Large intestine (tissue), 3 donors: ENCODE results near the gene RASAL1. TPM values are rescaled to one million over a fixed set of nuclear protein-coding genes. Genes with fewer than 3 reads are reported as not detected.

Experiments used
- DNase-seq, 2 donors: peaks; one replicate each; pipeline versions ENCODE4 v3.0.0 to v3.0.0-alpha.2; 2013
- H3K27ac ChIP-seq: one replicate; pipeline ENCODE4 v1.5.1; 2013; ENCODE audit warnings: low read length
- H3K27me3 ChIP-seq: 2 replicates; pipeline ENCODE4 v1.6.1; 2013; ENCODE audit warnings: low read length; ENCODE audit not compliant: control insufficient read depth, insufficient read depth
- H3K36me3 ChIP-seq: 2 replicates; pipeline ENCODE4 v1.6.1; 2013; ENCODE audit warnings: low read length; ENCODE audit not compliant: control insufficient read depth, insufficient read depth
- H3K4me1 ChIP-seq: one replicate; pipeline ENCODE4 v1.6.1; 2013; ENCODE audit warnings: low read length; ENCODE audit not compliant: control insufficient read depth, insufficient read depth
- H3K4me3 ChIP-seq: one replicate; pipeline ENCODE4 v1.5.1; 2013; ENCODE audit warnings: low read length
- H3K9me3 ChIP-seq: one replicate; pipeline ENCODE4 v1.6.1; 2013; ENCODE audit warnings: mild to moderate bottlenecking, low read depth, low read length, moderate library complexity; ENCODE audit not compliant: control insufficient read depth
- WGBS: methylation state at CpG from one replicate; pipeline ENCODE4 v1.1.5; 2013; ENCODE audit warnings: low lambda C conversion rate; ENCODE audit not compliant: insufficient coverage; 5-methylcytosine and 5-hydroxymethylcytosine counted together
- polyA plus RNA-seq: library from polyadenylated mRNA; unstranded; fragments of 120-200 nt; gene quantifications from one replicate; pipeline ENCODE4 v1.2.1, GENCODE V29; 2013

Gene RASAL1
- polyA plus RNA-seq, 1 donor, result 0.69 TPM

- Histone ChIP-seq H3K27ac (no peak overlapping the region), H3K36me3 (no peaks in the 10 kb centered on the region), H3K4me3 (no peak overlapping the region), H3K4me1 (no peaks in the 10 kb centered on the region), H3K9me3 (no peaks in the 10 kb centered on the region), H3K27me3 (peaks cover 23% of the 10 kb centered on the region)
- no peak for DNase-seq
- WGBS, result no CpG with 5 or more reads among the region's 19 CpGs
Observed at GRCh38 chr12:113114447-113115178, 20.9 kb downstream of the RASAL1 start.

- Histone ChIP-seq H3K27me3 (peaks cover 27% of the 10 kb centered on the region), H3K36me3 (no peaks in the 10 kb centered on the region), H3K4me3 (no peak overlapping the region), H3K27ac (no peak overlapping the region), H3K9me3 (no peaks in the 10 kb centered on the region), H3K4me1 (no peaks in the 10 kb centered on the region)
- no peak for DNase-seq
- WGBS, result no CpG with 5 or more reads among the region's 2 CpGs
Observed at GRCh38 chr12:113113397-113113796, 22.2 kb downstream of the RASAL1 start.

GRCh38 chr12:113112043-113112899, 23.3 kb downstream of the RASAL1 start:
- no peak for DNase-seq
- WGBS, result no CpG with 5 or more reads among the region's 39 CpGs
- no peaks in the 10 kb centered on the region for H3K9me3 ChIP-seq
- no peaks in the 10 kb centered on the region for H3K4me1 ChIP-seq
- no peaks in the 10 kb centered on the region for H3K36me3 ChIP-seq
- peaks cover 28% of the 10 kb centered on the region for H3K27me3 ChIP-seq
- H3K27ac ChIP-seq, result no peak overlapping the region
- H3K4me3 ChIP-seq, result no peak overlapping the region

GRCh38 chr12:113111247-113111646, 24.3 kb downstream of the RASAL1 start:
- H3K4me3 ChIP-seq, result no peak overlapping the region
- H3K27ac ChIP-seq, result no peak overlapping the region
- peaks cover 31% of the 10 kb centered on the region for H3K27me3 ChIP-seq
- DNase-seq, result no peak
- H3K9me3 ChIP-seq, result no peaks in the 10 kb centered on the region
- no peaks in the 10 kb centered on the region for H3K36me3 ChIP-seq
- no peaks in the 10 kb centered on the region for H3K4me1 ChIP-seq
- WGBS, result 89% methylated on average over 1 of the region's 3 CpGs

- no peak overlapping the region for H3K27ac ChIP-seq
- WGBS, result no CpG with 5 or more reads among the region's 7 CpGs
- no peak overlapping the region for H3K4me3 ChIP-seq
- DNase-seq, result no peak
- H3K36me3 ChIP-seq, result no peaks in the 10 kb centered on the region
- no peaks in the 10 kb centered on the region for H3K9me3 ChIP-seq
- no peaks in the 10 kb centered on the region for H3K4me1 ChIP-seq
- peaks cover 34% of the 10 kb centered on the region for H3K27me3 ChIP-seq
Observed at GRCh38 chr12:113109872-113110599, 25.5 kb downstream of the RASAL1 start.

GRCh38 chr12:113109360-113109759, 26.2 kb downstream of the RASAL1 start:
- no peak overlapping the region for H3K4me3 ChIP-seq
- H3K4me1 ChIP-seq, result no peaks in the 10 kb centered on the region
- WGBS, result no CpG with 5 or more reads among the region's 5 CpGs
- no peak overlapping the region for H3K27ac ChIP-seq
- peaks cover 34% of the 10 kb centered on the region for H3K27me3 ChIP-seq
- DNase-seq, result no peak
- no peaks in the 10 kb centered on the region for H3K36me3 ChIP-seq
- no peaks in the 10 kb centered on the region for H3K9me3 ChIP-seq

GRCh38 chr12:113108308-113108707, 27.3 kb downstream of the RASAL1 start:
- peaks cover 37% of the 10 kb centered on the region for H3K27me3 ChIP-seq
- WGBS, result 100% methylated on average over 1 of the region's 4 CpGs
- no peaks in the 10 kb centered on the region for H3K9me3 ChIP-seq
- no peaks in the 10 kb centered on the region for H3K4me1 ChIP-seq
- no peak overlapping the region for H3K27ac ChIP-seq
- no peaks in the 10 kb centered on the region for H3K36me3 ChIP-seq
- no peak overlapping the region for H3K4me3 ChIP-seq
- no peak for DNase-seq

GRCh38 chr12:113106361-113106760, 29.2 kb downstream of the RASAL1 start:
- Histone ChIP-seq H3K36me3 (no peaks in the 10 kb centered on the region), H3K27me3 (peaks cover 26% of the 10 kb centered on the region), H3K4me3 (no peak overlapping the region), H3K9me3 (no peaks in the 10 kb centered on the region), H3K4me1 (no peaks in the 10 kb centered on the region), H3K27ac (no peak overlapping the region)
- no CpG with 5 or more reads among the region's 1 CpG for WGBS
- DNase-seq, result no peak

GRCh38 chr12:113105606-113106271, 29.8 kb downstream of the RASAL1 start:
- no peak for DNase-seq
- H3K9me3 ChIP-seq, result no peaks in the 10 kb centered on the region
- no peak overlapping the region for H3K27ac ChIP-seq
- WGBS, result no CpG with 5 or more reads among the region's 15 CpGs
- no peak overlapping the region for H3K4me3 ChIP-seq
- H3K27me3 ChIP-seq, result peaks cover 24% of the 10 kb centered on the region
- no peaks in the 10 kb centered on the region for H3K4me1 ChIP-seq
- H3K36me3 ChIP-seq, result no peaks in the 10 kb centered on the region
